Transverse colon (tissue), 4 donors: ENCODE measurements around the gene NOCT. TPM values are rescaled to one million over a fixed set of nuclear protein-coding genes. Genes with fewer than 3 reads are reported as not detected.

Source experiments
- DNase-seq: peaks from one replicate; pipeline ENCODE4 v3.0.0-alpha.2; 2019
- H3K27ac ChIP-seq, 4 donors: fragments of 200-600 bp; sonication (generic); 2 replicates each; pipeline ENCODE4 v1.5.1; 2016 to 2018; ENCODE audit warnings: inconsistent platforms in 4 of 4
- H3K27me3 ChIP-seq: fragments of 200-600 bp; sonication (generic); 2 replicates; pipeline ENCODE4 v1.5.1; 2017; ENCODE audit warnings: inconsistent platforms
- H3K36me3 ChIP-seq, 4 donors: fragments of 200-600 bp; sonication (generic); 2 replicates each; pipeline ENCODE4 v1.5.1; 2017 to 2019; ENCODE audit warnings: inconsistent platforms in 4 of 4
- H3K4me1 ChIP-seq, 4 donors: fragments of 200-600 bp; sonication (generic); 2 replicates each; pipeline ENCODE4 v1.5.1; 2017 to 2020; ENCODE audit warnings: inconsistent platforms in 4 of 4
- H3K4me3 ChIP-seq, 4 donors: fragments of 200-600 bp; sonication (generic); 1 replicate in 1 of 4; 2 replicates in 3 of 4; pipeline versions ENCODE4 v1.5.1 to v1.6.1; 2017 to 2019; ENCODE audit warnings: inconsistent platforms in 4 of 4
- H3K9me3 ChIP-seq, 2 donors: fragments of 200-600 bp; sonication (generic); 2 replicates each; pipeline ENCODE4 v1.5.1; 2017 to 2019; ENCODE audit warnings: inconsistent platforms in 2 of 2
- EP300 ChIP-seq: sonication (generic); formaldehyde crosslinking; IDR thresholded peaks from one replicate; pipeline ENCODE4 v1.6.1; 2017; ENCODE audit warnings: antibody characterized with exemption, low read depth
- POLR2A ChIP-seq: fragments of 450-650 bp; IDR thresholded peaks from one replicate; pipeline ENCODE4 v1.6.1; 2016; ENCODE audit warnings: antibody characterized with exemption, mild to moderate bottlenecking, moderate library complexity
- POLR2AphosphoS5 ChIP-seq, 3 donors: sonication (generic); formaldehyde crosslinking; IDR thresholded peaks; one replicate each; pipeline ENCODE4 v1.6.1; 2016; ENCODE audit warnings: antibody characterized with exemption in 3 of 3
- WGBS, 2 donors: methylation state at CpG; one replicate each; pipeline ENCODE4 v1.1.5; 2018; ENCODE audit warnings: low coverage in 1 of 2; 5-methylcytosine and 5-hydroxymethylcytosine counted together
- in situ Hi-C, 4 donors: fragments of 200-750 bp; cut with MboI; loops; one replicate each; pipeline versions ENCODE4 v1.15.0 to v1.15.1; 2017; ENCODE audit warnings: low sequenced_read_pairs in 3 of 4, low pct_ligation_motif_present in 1 of 4, low pct_unique_long_range_greater_than_20kb in 1 of 4
- intact Hi-C: fragments of 100-400 bp; cut with DNase I; formaldehyde crosslinking; loops from one replicate; pipeline ENCODE4 v1.15.1; 2023; ENCODE audit warnings: low total_unique reads
- total RNA-seq, 4 donors: library from RNA; depleted of rRNA; stranded (reverse); fragments of >200 nt; gene quantifications; one replicate each; pipeline ENCODE4 v1.1.0, GENCODE V29; 2016
- TF ChIP-seq, protein P1 (sequence below), 5 experiments: fragments of 200-600 bp in 3 of 5; fragments of 450-650 bp in 2 of 5; sonication (generic) in 3 of 5; IDR thresholded peaks; 1 replicate in 2 of 5; 2 replicates in 3 of 5; pipeline ENCODE4 v1.5.1; 2016 to 2017; ENCODE audit warnings: antibody characterized with exemption in 5 of 5, inconsistent platforms in 3 of 5, mild to moderate bottlenecking in 2 of 5, moderate library complexity in 1 of 5

Gene NOCT
- total RNA-seq, 4 donors from 2014 or later, result 1.4 to 33.7 (median 15.0) TPM

DNA sequence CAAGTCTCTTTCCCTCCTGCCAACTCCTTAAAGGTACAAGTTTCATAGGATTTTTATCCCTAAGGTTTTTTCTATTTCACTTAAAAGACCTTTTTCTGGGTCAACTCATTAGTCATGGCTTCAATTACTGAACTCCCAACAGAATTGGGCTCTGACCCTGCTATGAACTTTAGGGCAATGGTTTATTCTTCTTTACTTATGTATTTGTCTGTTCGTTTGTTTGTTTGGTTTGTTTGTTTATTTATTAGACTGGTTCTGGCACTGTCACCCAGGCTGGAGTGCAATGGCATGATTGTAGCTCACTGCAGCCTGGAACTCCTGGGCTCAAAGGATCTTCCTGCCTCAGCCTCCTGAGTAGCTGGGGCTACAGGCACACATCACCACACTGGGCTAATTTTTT is 5.9 kb upstream of the NOCT start:
- TF ChIP-seq, protein P1, sequence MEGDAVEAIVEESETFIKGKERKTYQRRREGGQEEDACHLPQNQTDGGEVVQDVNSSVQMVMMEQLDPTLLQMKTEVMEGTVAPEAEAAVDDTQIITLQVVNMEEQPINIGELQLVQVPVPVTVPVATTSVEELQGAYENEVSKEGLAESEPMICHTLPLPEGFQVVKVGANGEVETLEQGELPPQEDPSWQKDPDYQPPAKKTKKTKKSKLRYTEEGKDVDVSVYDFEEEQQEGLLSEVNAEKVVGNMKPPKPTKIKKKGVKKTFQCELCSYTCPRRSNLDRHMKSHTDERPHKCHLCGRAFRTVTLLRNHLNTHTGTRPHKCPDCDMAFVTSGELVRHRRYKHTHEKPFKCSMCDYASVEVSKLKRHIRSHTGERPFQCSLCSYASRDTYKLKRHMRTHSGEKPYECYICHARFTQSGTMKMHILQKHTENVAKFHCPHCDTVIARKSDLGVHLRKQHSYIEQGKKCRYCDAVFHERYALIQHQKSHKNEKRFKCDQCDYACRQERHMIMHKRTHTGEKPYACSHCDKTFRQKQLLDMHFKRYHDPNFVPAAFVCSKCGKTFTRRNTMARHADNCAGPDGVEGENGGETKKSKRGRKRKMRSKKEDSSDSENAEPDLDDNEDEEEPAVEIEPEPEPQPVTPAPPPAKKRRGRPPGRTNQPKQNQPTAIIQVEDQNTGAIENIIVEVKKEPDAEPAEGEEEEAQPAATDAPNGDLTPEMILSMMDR (IDR thresholded peaks at IDR 0.05), result no peak
- no peak for TF ChIP-seq EP300
- TF ChIP-seq POLR2AphosphoS5 (IDR thresholded peaks at IDR 0.05), result no peak
- no peak for TF ChIP-seq POLR2A
- DNase-seq, result no peak
- H3K4me3 ChIP-seq, result no peak overlapping the region
- H3K36me3 ChIP-seq, result no peaks in the 10 kb centered on the region
- WGBS, 2 donors, result 35 to 50% methylated on average over 1 of the region's 1 CpG
- no peak overlapping the region for H3K27ac ChIP-seq
- H3K9me3 ChIP-seq, result peaks cover 0 to 7% of the 10 kb centered on the region in 2 donors
- peaks cover 0 to 35% (median 12%) of the 10 kb centered on the region in 4 donors for H3K4me1 ChIP-seq
- H3K27me3 ChIP-seq, result no peaks in the 10 kb centered on the region
- in situ Hi-C loops (no loop called here), intact Hi-C loops (no loop called here)

DNA sequence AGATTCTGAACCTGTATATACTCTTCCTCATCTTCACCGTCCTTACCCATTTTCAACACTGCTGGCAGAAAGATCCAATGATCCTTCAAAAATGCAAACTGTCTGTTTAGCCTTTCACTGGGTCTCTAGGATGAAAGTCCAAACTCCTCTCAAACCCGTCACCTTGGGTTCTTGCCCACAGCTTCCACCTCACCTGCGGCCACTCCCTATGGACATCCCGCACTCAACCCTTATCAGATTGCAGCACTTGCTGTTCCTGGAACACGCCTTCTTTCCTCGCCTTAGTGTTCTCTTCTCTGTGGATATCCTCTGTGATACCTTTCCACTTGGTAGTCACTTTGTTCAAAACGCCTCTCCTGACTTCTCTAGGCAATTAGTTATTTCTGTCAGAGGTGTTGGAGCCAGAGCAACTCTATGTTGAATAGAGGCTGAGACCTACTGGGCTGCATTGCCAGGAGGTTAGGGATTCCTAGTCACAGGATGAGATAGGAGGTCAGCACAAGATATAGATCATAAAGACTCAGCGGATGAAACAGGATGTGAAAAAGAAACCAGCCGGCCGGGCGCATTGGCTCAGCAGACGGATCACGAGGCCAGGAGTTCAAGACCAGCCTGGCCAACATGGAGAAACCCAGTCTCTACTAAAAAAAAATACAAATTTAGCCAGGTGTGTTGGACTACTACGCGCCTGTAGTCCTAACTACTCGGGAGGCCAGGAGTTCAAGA is 4.2 kb upstream of the NOCT start:
- TF ChIP-seq, protein P1 (IDR thresholded peaks at IDR 0.05), result no peak
- TF ChIP-seq EP300, result peak; percentile 42
- TF ChIP-seq POLR2AphosphoS5 (IDR thresholded peaks at IDR 0.05), result peak in 2 of 3 donors; percentile 53 to 65
- TF ChIP-seq POLR2A, result peak; percentile 34
- in situ Hi-C loops (no loop called here), intact Hi-C loops (no loop called here)
- H3K4me3 ChIP-seq, result no peak overlapping the region
- H3K36me3 ChIP-seq, result no peaks in the 10 kb centered on the region
- peak; percentile 80 for DNase-seq
- WGBS, 2 donors, result 71 to 75% methylated on average over 15 to 16 of the region's 16 CpGs
- no peaks in the 10 kb centered on the region for H3K27me3 ChIP-seq
- peak overlapping the region; percentile 57 to 81 (median 74) for H3K27ac ChIP-seq
- H3K9me3 ChIP-seq, result peaks cover 0 to 7% of the 10 kb centered on the region in 2 donors
- peaks cover 0 to 43% (median 17%) of the 10 kb centered on the region in 4 donors for H3K4me1 ChIP-seq

DNA sequence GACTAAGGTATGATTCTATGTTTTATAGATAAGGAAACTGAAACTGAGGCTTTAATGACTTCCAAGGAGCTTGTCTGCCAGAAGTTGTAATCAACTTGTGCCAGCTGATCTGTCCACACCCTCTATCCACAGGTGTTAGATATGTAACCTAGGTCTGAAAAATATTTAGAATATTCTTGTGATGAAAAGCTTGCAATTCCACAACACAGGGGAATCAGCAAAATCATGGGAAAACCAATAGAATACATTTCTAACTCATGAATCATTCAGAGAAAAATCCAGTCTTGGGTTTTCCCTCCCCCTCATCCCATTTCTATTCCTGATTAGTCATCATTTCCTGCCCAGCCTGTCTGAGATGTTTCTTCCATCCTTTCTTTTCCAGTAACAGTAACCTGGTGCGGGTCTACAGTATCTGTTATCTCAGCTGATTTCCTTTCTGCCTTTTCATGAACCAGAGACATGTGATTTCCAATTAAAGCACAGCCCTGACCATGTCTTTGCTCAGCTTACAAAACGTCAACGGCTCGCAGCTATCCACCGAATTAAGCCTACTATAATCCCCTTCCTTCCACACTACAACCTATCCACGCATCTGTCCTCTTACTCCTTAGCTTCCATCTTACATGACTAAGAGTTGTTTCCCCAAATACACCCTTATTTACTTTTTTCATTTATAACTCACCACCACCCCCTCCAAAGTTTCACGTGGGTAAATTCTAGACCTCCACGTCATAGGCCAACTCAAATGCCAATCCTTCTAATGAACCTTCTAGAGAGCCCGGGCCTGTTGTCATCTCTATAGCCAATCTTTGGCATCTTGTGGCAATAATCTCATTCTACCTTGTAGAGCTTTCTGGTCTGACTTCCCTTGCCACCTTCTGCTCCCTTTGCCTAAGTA is 961 bp upstream of the NOCT start:
- peak overlapping the region; percentile 89 to 92 (median 91) for H3K27ac ChIP-seq
- peak overlapping the region; percentile 1 to 87 (median 76) for H3K4me3 ChIP-seq
- peak; percentile 17 to 54 (median 19) for TF ChIP-seq POLR2AphosphoS5 (IDR thresholded peaks at IDR 0.05)
- TF ChIP-seq POLR2A, result no peak
- TF ChIP-seq, protein P1 (IDR thresholded peaks at IDR 0.05), result no peak
- intact Hi-C loops, result no loop called here
- peaks cover 0 to 63% (median 15%) of the 10 kb centered on the region in 4 donors for H3K4me1 ChIP-seq
- 12 to 17% methylated on average over 9 of the region's 9 CpGs for WGBS, 2 donors
- no peaks in the 10 kb centered on the region for H3K27me3 ChIP-seq
- H3K9me3 ChIP-seq, result no peaks in the 10 kb centered on the region
- H3K36me3 ChIP-seq, result no peaks in the 10 kb centered on the region
- no peak for DNase-seq
- in situ Hi-C loops, result no loop called here

DNA sequence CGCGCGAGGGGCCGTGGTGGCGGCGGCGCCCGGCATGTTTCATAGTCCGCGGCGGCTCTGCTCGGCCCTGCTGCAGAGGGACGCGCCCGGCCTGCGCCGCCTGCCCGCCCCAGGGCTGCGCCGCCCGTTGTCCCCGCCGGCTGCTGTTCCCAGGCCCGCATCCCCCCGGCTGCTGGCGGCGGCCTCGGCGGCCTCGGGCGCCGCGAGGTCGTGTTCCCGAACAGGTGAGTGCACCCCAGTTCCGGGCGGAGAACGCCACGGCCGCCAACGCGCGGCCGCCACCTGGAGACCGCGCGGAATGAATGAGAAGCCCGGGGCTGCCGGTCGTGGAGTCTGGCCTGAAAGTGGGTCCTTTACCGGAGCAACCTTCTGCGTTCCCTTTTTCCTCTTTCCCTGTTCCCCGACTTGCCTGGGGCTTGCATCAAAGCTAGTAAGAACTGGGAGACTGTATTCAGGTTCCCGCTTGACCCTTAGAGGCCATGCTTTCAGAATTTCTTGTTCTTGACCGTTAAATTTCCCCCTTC is 429 bp downstream of the NOCT start:
- 0 to 1% methylated on average over 1 to 41 of the region's 55 CpGs for WGBS, 2 donors
- TF ChIP-seq, protein P1 (IDR thresholded peaks at IDR 0.05), result no peak
- TF ChIP-seq POLR2A (no peak), EP300 (no peak), POLR2AphosphoS5 (IDR thresholded peaks at IDR 0.05) (no peak)
- in situ Hi-C loops, result no loop called here
- peak; percentile 52 for DNase-seq
- peak overlapping the region; percentile 35 to 87 (median 76) for H3K4me3 ChIP-seq
- peak overlapping the region; percentile 89 to 92 (median 91) for H3K27ac ChIP-seq
- no peaks in the 10 kb centered on the region for H3K36me3 ChIP-seq
- no peaks in the 10 kb centered on the region for H3K9me3 ChIP-seq
- peaks cover 0 to 60% (median 15%) of the 10 kb centered on the region in 4 donors for H3K4me1 ChIP-seq
- intact Hi-C loops, result no loop called here
- H3K27me3 ChIP-seq, result no peaks in the 10 kb centered on the region
